ENCODE results near the gene TTYH3. TPM values are rescaled to one million over a fixed set of nuclear protein-coding genes. Genes with fewer than 3 reads are reported as not detected.

TTYH3 gene
- total RNA-seq, 1 donor from 2014 or later: 106 TPM

DNA sequence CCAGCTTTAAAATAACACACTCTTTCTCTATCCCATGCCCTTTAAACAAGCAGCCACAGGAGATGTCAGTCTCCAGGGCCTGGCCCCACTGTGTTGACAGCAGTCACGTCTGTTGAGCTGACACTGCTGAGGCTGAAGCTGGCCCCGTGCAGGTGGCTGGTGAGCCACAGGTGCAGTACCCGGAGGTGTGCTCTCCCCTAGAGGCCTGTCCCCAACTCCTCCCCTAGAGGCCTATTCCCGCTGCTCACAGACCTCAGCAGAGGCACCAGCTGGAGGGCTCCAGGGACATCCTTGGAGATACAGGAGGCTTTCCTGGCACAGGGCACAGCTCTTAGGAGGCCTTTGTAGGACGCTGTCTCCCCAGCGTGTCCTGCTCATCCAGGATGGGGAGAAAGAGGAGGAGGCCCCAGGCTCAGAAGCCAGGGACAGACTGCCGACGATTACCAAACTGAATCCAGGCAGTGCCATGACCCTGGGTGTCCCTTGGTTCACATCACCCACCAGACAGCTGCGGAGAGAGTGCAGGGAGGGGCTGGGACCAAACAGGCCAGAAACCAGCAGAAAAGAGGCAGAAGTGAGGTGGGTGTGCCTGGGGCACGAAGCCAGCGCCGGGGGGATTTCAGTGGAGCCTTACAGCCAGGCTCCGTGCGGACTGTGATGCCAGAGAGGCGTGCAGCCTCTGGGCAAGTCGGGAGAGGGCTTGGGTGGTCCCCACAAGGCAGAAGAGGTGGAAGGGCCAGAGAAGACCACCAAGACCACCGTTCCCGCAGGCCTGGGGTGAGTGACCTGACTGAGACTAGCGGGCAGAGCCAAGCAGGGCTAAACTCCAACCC is 18.5 kb upstream of the TTYH3 start:
- TF ChIP-seq, protein P1, sequence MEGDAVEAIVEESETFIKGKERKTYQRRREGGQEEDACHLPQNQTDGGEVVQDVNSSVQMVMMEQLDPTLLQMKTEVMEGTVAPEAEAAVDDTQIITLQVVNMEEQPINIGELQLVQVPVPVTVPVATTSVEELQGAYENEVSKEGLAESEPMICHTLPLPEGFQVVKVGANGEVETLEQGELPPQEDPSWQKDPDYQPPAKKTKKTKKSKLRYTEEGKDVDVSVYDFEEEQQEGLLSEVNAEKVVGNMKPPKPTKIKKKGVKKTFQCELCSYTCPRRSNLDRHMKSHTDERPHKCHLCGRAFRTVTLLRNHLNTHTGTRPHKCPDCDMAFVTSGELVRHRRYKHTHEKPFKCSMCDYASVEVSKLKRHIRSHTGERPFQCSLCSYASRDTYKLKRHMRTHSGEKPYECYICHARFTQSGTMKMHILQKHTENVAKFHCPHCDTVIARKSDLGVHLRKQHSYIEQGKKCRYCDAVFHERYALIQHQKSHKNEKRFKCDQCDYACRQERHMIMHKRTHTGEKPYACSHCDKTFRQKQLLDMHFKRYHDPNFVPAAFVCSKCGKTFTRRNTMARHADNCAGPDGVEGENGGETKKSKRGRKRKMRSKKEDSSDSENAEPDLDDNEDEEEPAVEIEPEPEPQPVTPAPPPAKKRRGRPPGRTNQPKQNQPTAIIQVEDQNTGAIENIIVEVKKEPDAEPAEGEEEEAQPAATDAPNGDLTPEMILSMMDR (IDR thresholded peaks at IDR 0.05; ENCODE audit: insufficient read depth, low read length, poor library complexity, severe bottlenecking): no peak
- no peak overlapping the region for H3K4me3 ChIP-seq (ENCODE audit: low read depth, low read length)
- no peaks in the 10 kb centered on the region for H3K36me3 ChIP-seq (ENCODE audit: control insufficient read depth, insufficient read depth, low read length)
- DNase-seq (ENCODE audit: low read depth): no peak
- peaks cover 3% of the 10 kb centered on the region for H3K27me3 ChIP-seq (ENCODE audit: control insufficient read depth, insufficient read depth, low read length)

DNA sequence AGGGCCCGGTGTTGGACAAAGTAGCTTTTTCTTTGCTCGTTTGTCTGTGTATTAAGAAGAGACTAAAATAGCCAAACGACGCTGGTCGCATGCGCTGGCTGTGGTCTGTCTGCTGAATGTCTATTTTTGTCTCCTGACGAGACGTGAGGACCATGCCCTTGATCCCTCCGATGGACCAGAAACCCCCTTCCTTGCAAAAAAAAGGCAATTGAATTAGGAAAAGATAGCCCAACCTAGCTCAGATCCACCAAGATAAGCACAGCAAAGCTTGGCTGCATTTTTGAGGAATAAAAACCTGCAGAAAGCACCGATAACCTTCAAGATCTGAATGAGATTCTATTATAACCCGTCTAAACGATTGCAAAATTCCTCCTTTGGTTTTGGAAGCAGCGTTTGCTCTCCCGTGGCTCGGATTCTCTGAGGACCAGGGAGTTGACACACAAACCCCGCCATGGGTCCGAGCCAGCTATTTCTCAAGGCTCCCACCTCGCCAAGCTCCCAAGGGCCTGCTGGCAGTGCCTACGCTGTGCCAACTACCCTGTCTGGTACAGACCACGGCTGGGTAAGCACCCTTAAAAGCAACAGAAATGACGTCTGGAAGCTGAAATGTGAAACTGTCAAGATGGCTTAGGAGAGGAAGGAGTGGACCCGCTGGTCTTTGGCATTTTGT is 17.7 kb upstream of the TTYH3 start:
- DNase-seq (ENCODE audit: low read depth): no peak
- peaks cover 3% of the 10 kb centered on the region for H3K27me3 ChIP-seq (ENCODE audit: control insufficient read depth, insufficient read depth, low read length)
- TF ChIP-seq, protein P1 (IDR thresholded peaks at IDR 0.05; ENCODE audit: insufficient read depth, low read length, poor library complexity, severe bottlenecking): no peak
- no peak overlapping the region for H3K4me3 ChIP-seq (ENCODE audit: low read depth, low read length)
- H3K36me3 ChIP-seq (ENCODE audit: control insufficient read depth, insufficient read depth, low read length): no peaks in the 10 kb centered on the region

DNA sequence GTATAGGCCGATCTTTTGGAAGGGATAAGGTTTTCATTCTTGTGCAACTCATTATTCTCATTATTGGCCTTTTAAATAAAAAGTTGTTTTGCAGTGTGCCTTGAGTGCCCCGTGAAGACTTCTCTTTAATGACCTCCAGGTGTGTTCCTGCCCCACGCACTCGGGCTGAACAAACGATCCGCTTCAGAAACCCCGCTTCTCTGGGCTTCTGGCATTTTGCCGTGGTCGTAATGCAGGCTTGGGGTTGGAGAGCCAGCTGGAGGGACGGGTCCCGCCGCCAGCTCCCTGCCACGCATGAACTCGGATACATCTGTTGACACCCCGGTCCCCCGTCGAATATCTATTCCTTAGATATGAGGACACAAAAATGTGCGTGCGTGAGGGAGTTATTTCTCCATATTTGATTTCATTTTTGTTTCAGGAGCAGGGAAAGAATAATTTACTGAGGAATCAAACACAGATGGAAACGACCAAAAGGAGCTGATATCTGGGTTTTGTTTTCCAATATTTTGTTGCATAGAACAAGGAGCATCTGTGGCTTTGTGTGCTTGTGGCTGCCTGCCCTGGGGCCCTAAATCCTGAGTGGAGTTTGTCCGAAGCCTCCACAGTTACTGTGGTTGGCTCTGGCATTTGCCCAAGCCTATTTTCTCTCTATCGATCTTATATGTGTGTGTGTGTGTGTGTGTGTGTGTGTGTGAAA is 17.0 kb upstream of the TTYH3 start:
- Histone ChIP-seq H3K36me3 (ENCODE audit: control insufficient read depth, insufficient read depth, low read length) (no peaks in the 10 kb centered on the region), H3K27me3 (ENCODE audit: control insufficient read depth, insufficient read depth, low read length) (peaks cover 3% of the 10 kb centered on the region), H3K4me3 (ENCODE audit: low read depth, low read length) (no peak overlapping the region)
- no peak for DNase-seq (ENCODE audit: low read depth)
- TF ChIP-seq, protein P1 (IDR thresholded peaks at IDR 0.05; ENCODE audit: insufficient read depth, low read length, poor library complexity, severe bottlenecking): no peak

- Histone ChIP-seq H3K36me3 (ENCODE audit: control insufficient read depth, insufficient read depth, low read length) (no peaks in the 10 kb centered on the region), H3K4me3 (ENCODE audit: low read depth, low read length) (no peak overlapping the region), H3K27me3 (ENCODE audit: control insufficient read depth, insufficient read depth, low read length) (peaks cover 3% of the 10 kb centered on the region)
- DNase-seq (ENCODE audit: low read depth): no peak
- TF ChIP-seq, protein P1 (IDR thresholded peaks at IDR 0.05; ENCODE audit: insufficient read depth, low read length, poor library complexity, severe bottlenecking): no peak
Measured at GRCh38 chr7:2616387-2617324, 15.1 kb upstream of the TTYH3 start.

- no peak for DNase-seq (ENCODE audit: low read depth)
- Histone ChIP-seq H3K36me3 (ENCODE audit: control insufficient read depth, insufficient read depth, low read length) (no peaks in the 10 kb centered on the region), H3K27me3 (ENCODE audit: control insufficient read depth, insufficient read depth, low read length) (peaks cover 3% of the 10 kb centered on the region), H3K4me3 (ENCODE audit: low read depth, low read length) (no peak overlapping the region)
- TF ChIP-seq, protein P1 (IDR thresholded peaks at IDR 0.05; ENCODE audit: insufficient read depth, low read length, poor library complexity, severe bottlenecking): no peak
Measured at GRCh38 chr7:2617325-2617905, 14.4 kb upstream of the TTYH3 start.

Measured in kidney epithelial cell (primary cell).